GM12874 (cell line): Measurements from ENCODE around the gene ROCK2.

ENCODE experiments used
- TF ChIP-seq, protein P1 (sequence below): IDR thresholded peaks from 2 replicates; pipeline ENCODE4 v1.5.1; 2011; ENCODE audit warnings: low read depth, mild to moderate bottlenecking, control low read depth, low read length, moderate library complexity; ENCODE audit not compliant: insufficient read depth

ROCK2 gene

GRCh38 chr2:11234309-11234708, 110.1 kb downstream of the ROCK2 start:
- TF ChIP-seq, protein P1, sequence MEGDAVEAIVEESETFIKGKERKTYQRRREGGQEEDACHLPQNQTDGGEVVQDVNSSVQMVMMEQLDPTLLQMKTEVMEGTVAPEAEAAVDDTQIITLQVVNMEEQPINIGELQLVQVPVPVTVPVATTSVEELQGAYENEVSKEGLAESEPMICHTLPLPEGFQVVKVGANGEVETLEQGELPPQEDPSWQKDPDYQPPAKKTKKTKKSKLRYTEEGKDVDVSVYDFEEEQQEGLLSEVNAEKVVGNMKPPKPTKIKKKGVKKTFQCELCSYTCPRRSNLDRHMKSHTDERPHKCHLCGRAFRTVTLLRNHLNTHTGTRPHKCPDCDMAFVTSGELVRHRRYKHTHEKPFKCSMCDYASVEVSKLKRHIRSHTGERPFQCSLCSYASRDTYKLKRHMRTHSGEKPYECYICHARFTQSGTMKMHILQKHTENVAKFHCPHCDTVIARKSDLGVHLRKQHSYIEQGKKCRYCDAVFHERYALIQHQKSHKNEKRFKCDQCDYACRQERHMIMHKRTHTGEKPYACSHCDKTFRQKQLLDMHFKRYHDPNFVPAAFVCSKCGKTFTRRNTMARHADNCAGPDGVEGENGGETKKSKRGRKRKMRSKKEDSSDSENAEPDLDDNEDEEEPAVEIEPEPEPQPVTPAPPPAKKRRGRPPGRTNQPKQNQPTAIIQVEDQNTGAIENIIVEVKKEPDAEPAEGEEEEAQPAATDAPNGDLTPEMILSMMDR = no peak

GRCh38 chr2:11228692-11229091, 115.7 kb downstream of the ROCK2 start:
- TF ChIP-seq, protein P1 = no peak

GRCh38 chr2:11227595-11227994, 116.8 kb downstream of the ROCK2 start:
- TF ChIP-seq, protein P1 = no peak

DNA sequence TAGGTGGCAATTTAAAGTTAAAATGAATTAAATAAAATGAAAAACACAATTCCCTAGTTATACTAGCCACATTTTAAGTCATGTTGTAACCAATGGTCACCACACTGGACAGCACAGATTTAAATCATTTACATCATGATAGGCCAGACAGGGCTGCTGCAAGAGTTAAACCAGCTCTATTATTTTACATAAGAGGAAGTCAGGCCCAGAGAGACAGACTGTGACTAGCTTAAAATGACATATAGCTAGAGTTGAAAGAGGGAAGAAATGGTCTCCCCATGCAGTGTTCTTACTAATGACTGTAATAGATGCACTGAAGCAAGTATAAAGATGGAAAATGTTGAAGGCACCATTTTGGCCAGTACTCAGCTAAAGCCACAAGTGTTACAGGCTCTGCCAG, 119.5 kb downstream of the ROCK2 start:
- TF ChIP-seq, protein P1 = no peak

- TF ChIP-seq, protein P1 = no peak
Observed at GRCh38 chr2:11222845-11223244, 121.6 kb downstream of the ROCK2 start.

- TF ChIP-seq, protein P1 = no peak
Observed at GRCh38 chr2:11220445-11220844, 124.0 kb downstream of the ROCK2 start.

DNA sequence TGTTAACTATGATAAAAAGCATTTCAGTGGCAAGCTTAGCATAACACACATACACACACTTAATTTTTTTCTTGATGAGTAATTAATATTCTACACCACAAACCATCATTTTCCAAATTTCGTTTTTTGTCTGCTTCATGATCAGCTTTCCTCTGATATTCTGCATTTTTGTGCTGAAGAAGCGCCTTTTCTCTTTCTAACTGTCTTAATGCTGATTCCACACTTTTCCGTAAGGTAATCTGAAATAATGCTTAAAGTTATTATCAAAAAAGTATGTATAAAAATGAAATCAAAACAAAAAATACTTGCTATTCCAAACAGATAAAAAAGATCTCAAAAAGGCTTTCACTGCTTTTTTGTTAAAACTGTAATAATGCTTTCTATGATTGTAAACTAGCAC, 129.0 kb downstream of the ROCK2 start:
- TF ChIP-seq, protein P1 = no peak

- TF ChIP-seq, protein P1 = no peak
Observed at GRCh38 chr2:11214770-11215169, 129.7 kb downstream of the ROCK2 start.
